ENCODE measurements around the gene KRTAP7-1.

GRCh38 chr21:30838536-30838935, 9.0 kb upstream of the KRTAP7-1 start:
- TF ChIP-seq CTCF (IDR thresholded peaks at IDR 0.05), result no peak
- TF ChIP-seq POLR2A (IDR thresholded peaks at IDR 0.05), result no peak
